Left forelimb (tissue), 1 donor: ENCODE data around the gene ERC2.
"Not testable (repeated sequence)": the region's sequence is repeated elsewhere in the genome, so short reads cannot be mapped to it uniquely, and the experiment has no call there.

ENCODE experiments used
- DNase-seq: peaks from one replicate; pipeline ENCODE4 v3.0.0-alpha.2; 2018; ENCODE audit warnings: low spot score

Gene ERC2

GRCh38 chr3:55880357-55880756 lies 587.9 kb downstream of the ERC2 start:
- no peak for DNase-seq

DNA sequence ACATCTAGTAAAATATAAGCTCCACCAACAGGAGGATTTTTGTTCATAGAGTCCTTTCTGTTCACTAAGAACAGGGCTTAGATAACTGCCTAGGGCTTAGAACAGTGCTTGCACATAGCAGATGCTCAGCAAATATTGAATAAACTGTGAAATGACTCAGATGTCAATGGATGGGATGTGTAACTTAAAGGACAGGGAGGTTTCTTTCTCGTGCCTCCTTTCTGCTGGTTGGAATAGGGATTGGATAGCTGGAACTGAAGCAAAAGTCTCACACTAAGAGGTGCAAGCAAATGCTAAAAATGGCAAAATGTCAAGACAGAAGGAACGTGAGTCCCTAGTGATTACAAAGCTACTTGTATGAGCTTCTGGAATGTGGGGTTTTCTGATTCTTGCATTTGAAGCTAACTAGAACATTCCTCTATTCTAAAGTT lies 588.4 kb downstream of the ERC2 start:
- DNase-seq = no peak

DNA sequence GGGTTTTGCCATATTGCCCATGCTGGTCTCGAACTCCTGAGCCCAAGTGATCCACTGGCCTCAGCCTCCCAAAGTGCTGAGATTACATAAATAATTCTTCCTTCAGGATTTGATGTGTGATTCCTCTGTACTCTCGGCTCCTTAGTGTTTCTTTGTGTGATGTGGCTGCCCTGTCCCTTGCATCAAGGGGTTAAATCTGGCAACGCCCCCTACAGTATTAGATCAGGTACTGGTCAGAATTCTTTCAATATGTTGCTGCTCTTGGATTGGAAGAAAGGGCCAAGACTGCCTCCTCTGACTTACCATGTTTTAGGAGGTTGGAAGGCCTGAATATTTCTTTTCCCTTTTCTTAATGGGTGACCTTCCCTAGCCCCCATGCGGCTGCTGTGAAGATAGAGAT lies 590.6 kb downstream of the ERC2 start:
- no peak for DNase-seq

GRCh38 chr3:55876560-55876959 lies 591.7 kb downstream of the ERC2 start:
- DNase-seq = no peak

- no peak for DNase-seq
These were observed 593.2 kb downstream of the ERC2 start for GRCh38 chr3:55875113-55875512.

DNA sequence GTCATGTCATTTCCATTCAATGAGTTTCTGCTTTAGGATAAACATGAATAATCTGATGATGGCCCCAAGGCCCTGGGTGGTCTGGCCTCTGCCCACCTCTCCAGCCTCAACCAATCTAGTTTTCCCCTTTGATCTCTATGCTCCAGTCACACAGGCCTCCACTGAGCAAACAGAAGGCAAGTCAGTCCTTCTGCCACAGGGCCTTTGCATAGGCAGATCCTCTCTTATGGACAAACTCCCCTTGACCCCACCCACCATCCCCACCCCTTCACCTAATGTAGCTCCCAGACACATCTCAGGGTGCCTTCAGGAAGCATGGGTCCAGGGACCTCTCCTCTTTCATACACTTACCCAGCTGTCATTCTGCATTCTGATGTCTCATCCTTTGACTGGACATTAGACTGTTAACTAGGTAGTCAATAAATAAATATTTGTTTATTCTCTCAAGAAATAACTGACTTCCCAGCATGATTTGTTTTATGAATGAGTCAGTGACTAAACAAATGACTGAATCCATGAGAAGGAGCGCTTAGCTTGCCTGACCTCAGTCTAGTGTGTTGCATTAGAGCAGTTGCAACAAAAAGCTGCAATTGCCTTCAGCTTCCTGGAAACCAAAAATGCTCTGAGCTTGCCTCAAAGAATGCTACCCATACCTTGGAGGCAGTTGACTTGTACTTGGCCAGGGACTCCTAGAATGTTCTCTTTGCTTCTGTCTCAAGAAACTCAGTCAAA lies 594.6 kb downstream of the ERC2 start:
- no peak for DNase-seq

GRCh38 chr3:55870594-55870993 lies 597.7 kb downstream of the ERC2 start:
- DNase-seq = no peak

GRCh38 chr3:55868347-55868746 lies 599.9 kb downstream of the ERC2 start:
- no peak for DNase-seq

DNA sequence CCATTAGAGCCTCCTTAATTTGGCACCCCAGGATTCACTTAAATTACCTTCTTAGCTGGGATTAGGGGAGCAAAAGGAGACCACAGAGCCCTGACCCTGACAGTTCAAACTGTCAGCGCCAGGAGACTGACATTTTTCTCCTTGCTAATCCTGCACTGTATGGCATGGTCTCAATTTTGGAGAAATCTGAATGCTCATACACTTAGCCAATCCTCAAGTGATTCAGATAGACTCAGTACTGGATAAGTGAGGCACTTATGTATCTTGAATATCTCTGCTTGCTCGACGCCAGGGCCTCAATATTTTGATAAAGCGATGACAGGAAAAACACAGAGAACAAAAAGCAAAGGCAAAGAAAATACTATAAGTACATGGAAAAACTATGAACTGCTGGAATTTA lies 605.2 kb downstream of the ERC2 start:
- DNase-seq = no peak

- DNase-seq = no peak
These were observed 608.1 kb downstream of the ERC2 start for GRCh38 chr3:55860049-55860721.

DNA sequence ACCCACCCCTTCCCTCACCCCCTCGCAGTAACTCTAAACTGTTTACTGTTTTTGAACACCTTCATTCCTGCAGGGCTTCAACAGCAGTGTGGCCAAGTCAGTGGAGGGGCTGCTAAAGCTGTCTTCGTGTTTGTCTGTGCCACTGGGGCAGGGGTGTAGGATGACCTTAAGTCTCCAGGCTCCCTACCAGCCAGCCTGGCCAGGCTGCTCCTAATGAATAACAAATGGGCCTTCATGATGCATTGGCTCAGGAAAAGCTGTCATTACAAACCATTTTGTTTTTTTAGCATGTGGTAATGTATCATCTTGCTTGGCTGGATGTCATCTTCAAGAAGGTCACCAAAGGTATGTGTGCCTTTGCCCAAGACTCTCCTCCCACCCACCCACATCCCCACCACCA lies 609.0 kb downstream of the ERC2 start:
- DNase-seq = no peak

- no peak for DNase-seq
These were observed 609.5 kb downstream of the ERC2 start for GRCh38 chr3:55858727-55859126.

DNA sequence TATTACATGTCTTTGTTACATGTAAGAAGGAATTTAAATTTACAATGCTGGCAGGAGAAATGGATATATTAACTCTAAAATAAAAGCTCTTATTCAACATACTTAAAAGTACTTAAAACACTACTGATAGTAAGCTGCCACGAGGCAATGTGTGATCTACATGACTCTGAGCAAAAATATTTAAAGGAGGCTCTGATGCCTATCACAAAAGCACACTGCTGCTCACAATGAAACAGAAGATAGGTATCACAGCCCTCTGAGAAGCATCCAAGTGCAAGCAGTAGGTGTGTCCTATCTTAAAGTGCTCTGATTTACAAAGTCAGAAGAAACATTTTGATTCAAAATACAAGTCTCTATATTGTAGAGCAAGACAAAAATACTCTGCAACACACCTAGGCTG lies 610.0 kb downstream of the ERC2 start:
- no peak for DNase-seq

GRCh38 chr3:55857633-55858032 lies 610.6 kb downstream of the ERC2 start:
- no peak for DNase-seq

DNA sequence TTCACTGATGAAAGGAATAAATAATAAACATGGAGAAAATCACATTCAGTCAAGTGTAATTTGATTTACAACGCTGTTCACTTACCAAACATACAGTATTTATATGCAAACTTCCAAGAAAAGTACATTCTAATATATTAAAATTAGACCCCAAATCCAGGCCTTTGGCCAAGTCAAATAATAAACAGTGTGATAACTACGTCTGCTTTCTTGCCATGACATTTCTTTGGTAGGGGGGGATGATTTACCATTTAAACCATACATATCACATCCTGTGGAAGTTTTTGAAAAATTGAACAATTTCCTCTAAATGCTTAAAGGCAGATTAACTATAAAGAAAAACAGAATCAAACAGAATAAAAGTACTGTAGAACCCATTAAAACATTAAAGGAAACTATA lies 613.0 kb downstream of the ERC2 start:
- no peak for DNase-seq

GRCh38 chr3:55854494-55854893 lies 613.8 kb downstream of the ERC2 start:
- DNase-seq = no peak

DNA sequence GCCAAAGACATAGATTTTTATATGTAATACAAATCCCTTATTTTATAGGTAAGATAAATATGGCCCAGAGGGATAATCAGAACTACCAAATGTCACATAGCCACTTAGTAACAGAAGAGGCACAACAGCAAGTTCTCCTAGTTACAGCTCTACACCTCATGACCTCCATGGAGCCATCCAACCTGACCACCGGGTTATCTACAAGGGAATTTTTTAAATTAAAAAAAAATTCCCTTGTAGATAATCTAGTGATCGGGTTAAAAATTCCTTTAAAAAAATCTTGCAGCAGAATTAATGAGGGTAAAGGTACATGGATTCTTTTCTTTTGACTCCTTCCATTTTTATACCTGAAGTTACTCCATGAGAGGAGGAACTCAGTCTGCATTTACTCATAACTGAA lies 615.9 kb downstream of the ERC2 start:
- no peak for DNase-seq

GRCh38 chr3:55842204-55842603 lies 626.1 kb downstream of the ERC2 start:
- DNase-seq = no peak

- not testable (repeated sequence) for DNase-seq
These were observed 636.4 kb downstream of the ERC2 start for GRCh38 chr3:55831876-55832275.

- no peak for DNase-seq
These were observed 639.6 kb downstream of the ERC2 start for GRCh38 chr3:55828712-55829111.

DNA sequence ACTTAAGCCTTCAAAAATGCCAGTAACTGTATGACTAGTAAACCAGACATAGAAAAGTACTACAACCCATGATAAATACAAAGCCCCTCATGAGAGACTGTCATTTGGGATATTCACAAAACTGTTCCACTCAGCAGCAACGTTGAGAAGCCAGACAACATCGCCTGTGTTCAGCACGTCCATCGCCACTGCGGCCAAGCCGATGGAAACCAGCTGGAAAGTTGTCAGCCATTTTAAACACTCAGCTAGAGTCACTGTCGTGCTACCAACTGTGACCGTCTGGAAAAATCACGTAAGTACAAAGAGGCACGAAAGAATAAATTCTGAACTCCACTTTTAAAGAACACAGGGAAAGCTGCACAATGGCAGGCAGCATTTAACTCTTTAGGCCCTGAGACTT lies 640.5 kb downstream of the ERC2 start:
- no peak for DNase-seq

DNA sequence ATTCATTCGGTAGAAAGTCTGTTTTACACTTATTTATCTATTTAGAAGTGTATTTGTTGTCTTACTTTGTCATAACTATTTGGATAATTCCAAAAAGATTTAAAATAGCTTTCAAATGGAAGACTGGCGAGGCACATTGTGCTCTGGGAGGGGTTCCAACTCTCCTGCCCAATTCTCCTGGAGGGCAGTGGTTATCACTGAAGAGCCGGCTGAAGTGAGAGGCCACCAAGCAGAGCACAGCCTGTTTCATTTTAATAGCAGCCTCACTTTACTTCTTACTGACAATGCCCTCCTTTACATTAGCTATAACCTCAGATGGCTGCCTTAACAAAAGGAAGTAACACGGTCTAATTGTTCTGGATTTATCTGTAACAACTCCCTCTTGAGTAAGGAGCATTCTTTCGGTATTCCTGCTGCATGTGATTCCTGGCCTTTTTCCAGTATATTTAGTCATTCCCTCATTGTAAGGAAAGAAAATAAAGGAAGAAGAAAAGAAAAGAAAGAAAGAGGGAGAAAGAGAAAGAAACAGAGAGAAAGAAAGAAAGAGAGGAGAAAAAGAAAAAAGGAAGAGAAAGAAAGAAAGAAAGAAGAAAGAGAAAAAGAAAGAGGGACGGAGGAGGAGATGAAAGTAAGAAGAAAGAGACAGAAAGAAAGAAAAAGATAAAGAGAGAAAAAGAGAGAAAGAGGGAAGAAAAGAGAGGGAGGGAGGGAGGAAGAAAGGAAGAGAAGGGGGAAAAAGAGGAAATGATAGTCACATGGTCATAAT lies 641.4 kb downstream of the ERC2 start:
- DNase-seq = no peak

GRCh38 chr3:55826097-55826496 lies 642.2 kb downstream of the ERC2 start:
- DNase-seq = no peak
